ENCODE measurements around the gene TAF5.

Gene TAF5

DNA sequence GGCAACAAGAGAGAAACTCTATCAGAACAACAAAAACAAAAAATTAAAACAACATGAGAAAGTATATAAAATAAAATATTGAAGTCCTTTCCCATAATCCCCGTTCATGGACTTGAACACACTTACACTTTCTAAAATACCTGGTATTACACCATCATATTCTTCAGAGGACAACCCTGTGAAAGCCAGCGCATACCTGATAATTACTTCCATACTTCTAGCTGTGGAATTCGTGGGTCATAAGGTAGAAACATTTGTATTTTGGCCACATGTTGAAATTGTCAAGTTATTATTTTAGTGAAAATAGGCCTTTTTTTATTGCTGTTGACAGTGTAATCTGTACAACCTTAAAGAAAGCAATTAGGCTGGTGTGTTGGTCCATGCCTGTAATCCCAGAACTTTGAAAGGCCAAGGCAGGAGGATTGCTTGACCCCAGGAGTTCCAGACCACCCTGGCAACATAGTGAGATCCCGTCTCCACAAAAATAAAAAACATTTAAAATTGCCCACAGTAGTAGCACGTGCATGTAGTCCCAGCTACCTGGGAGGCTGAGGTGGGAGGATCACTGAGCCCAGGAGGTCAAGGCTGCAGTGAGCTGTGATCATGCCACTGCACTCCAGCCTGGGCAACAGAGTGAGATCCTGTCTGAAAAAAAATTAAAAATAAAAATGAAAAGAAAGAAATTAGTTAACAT, 11.7 kb upstream of the TAF5 start:
- no peak for TF ChIP-seq YY1 (IDR thresholded peaks at IDR 0.05; ENCODE audit: low read depth)
- TF ChIP-seq RAD21 (IDR thresholded peaks at IDR 0.05; ENCODE audit: low read depth): no peak
- TF ChIP-seq TCF12 (IDR thresholded peaks at IDR 0.05; ENCODE audit: low read depth): no peak
- no peak for TF ChIP-seq EP300 (IDR thresholded peaks at IDR 0.05; ENCODE audit: borderline replicate concordance)
- TF ChIP-seq TAF1 (IDR thresholded peaks at IDR 0.05; ENCODE audit: low read depth): no peak
- TF ChIP-seq, protein P1, sequence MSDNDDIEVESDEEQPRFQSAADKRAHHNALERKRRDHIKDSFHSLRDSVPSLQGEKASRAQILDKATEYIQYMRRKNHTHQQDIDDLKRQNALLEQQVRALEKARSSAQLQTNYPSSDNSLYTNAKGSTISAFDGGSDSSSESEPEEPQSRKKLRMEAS (IDR thresholded peaks at IDR 0.05): no peak
- no peak for TF ChIP-seq ZBTB7A (IDR thresholded peaks at IDR 0.05; ENCODE audit: low read depth)
- TF ChIP-seq CEBPB (IDR thresholded peaks at IDR 0.05): no peak
- no peak for TF ChIP-seq NFIC (IDR thresholded peaks at IDR 0.05)
- TF ChIP-seq EGR1 (IDR thresholded peaks at IDR 0.05): no peak
- TF ChIP-seq REST (IDR thresholded peaks at IDR 0.05; ENCODE audit: low read depth): no peak
- TF ChIP-seq USF1 (IDR thresholded peaks at IDR 0.05): no peak
- TF ChIP-seq CREB1 (IDR thresholded peaks at IDR 0.05; ENCODE audit: low read depth): no peak
- TF ChIP-seq FOXM1 (IDR thresholded peaks at IDR 0.05; ENCODE audit: borderline replicate concordance, low read depth): no peak

DNA sequence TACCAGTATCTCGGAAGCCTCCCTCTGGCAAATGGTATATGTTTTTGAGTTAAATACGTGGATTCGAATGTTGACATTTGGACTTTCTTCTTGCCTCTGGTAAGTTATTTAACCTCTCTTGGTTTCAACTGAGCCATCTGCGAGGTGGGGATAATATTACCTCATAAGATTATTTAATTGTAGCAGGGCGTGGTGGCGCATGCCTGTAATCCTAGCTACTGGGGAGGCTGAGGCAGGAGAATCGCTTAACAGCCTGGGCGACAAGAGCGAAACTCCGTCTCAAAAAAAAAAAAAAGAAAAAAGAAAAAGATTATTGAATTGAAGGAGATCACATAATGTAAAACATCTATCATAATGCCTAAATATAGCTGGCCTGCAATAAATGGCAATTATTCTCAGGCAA, 396 bp upstream of the TAF5 start:
- TF ChIP-seq FOXM1 (IDR thresholded peaks at IDR 0.05; ENCODE audit: borderline replicate concordance, low read depth) (no peak), TEAD4 (IDR thresholded peaks at IDR 0.05) (no peak)
- TF ChIP-seq, protein P1 (IDR thresholded peaks at IDR 0.05): no peak

- TF ChIP-seq, protein P1 (IDR thresholded peaks at IDR 0.05): no peak
- no peak for TF ChIP-seq YY1 (IDR thresholded peaks at IDR 0.05; ENCODE audit: low read depth)
- no peak for TF ChIP-seq REST (IDR thresholded peaks at IDR 0.05; ENCODE audit: low read depth)
- TF ChIP-seq TEAD4 (IDR thresholded peaks at IDR 0.05): no peak
- TF ChIP-seq CEBPB (IDR thresholded peaks at IDR 0.05): no peak
- TF ChIP-seq CREB1 (IDR thresholded peaks at IDR 0.05; ENCODE audit: low read depth): no peak
- TF ChIP-seq ZBTB7A (IDR thresholded peaks at IDR 0.05; ENCODE audit: low read depth): no peak
- TF ChIP-seq TCF12 (IDR thresholded peaks at IDR 0.05; ENCODE audit: low read depth): no peak
Measured at GRCh38 chr10:103373544-103373943, 5.8 kb downstream of the TAF5 start.

GRCh38 chr10:103374263-103374662, 6.5 kb downstream of the TAF5 start:
- no peak for TF ChIP-seq TEAD4 (IDR thresholded peaks at IDR 0.05)
- no peak for TF ChIP-seq CEBPB (IDR thresholded peaks at IDR 0.05)
- TF ChIP-seq EP300 (IDR thresholded peaks at IDR 0.05; ENCODE audit: borderline replicate concordance): no peak
- no peak for TF ChIP-seq RAD21 (IDR thresholded peaks at IDR 0.05; ENCODE audit: low read depth)
- no peak for TF ChIP-seq TAF1 (IDR thresholded peaks at IDR 0.05; ENCODE audit: low read depth)
- TF ChIP-seq YY1 (IDR thresholded peaks at IDR 0.05; ENCODE audit: low read depth): no peak

DNA sequence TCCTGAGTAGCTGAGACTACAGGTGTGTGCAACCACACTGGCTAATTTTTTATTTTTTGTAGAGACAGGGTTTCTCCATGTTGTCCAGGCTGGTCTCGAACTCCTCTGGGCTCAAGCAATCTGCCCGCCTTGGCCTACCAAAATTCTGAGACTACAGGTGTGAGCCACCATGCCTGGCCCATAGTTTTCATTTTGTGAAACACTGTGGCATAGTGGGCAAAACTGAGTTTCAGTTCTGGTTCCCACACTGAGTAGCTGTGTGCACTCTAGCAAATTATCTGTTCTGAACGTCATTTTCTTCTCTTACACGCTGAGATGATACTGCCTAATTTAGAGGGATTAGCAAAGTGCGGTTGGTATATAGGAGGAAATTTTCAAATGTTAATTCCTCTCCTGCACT, 15.0 kb downstream of the TAF5 start:
- TF ChIP-seq TCF12 (IDR thresholded peaks at IDR 0.05; ENCODE audit: low read depth) (no peak), CEBPB (IDR thresholded peaks at IDR 0.05) (no peak), RAD21 (IDR thresholded peaks at IDR 0.05; ENCODE audit: low read depth) (no peak)

DNA sequence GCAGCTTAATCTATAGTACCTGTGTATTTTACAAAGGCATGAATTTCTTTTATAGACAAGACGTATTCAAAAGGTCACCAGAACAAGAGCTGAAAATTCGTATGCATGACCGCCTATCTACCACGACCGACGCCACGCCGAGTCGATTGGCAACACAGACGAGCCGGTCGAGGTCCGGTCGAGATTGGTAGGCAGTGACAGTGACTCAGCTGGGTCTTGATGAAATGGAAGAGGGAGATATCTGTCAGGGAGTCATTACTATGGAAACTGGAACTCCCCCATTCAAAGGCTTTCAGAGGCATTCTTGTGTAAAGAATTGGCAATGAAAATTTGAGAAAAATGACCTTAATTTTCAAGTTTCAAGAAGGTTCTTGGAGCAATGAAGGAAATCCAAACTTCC, 26.4 kb downstream of the TAF5 start:
- TF ChIP-seq FOXM1 (IDR thresholded peaks at IDR 0.05; ENCODE audit: borderline replicate concordance, low read depth) (no peak), NFIC (IDR thresholded peaks at IDR 0.05) (no peak), ZBTB7A (IDR thresholded peaks at IDR 0.05; ENCODE audit: low read depth) (no peak), EP300 (IDR thresholded peaks at IDR 0.05; ENCODE audit: borderline replicate concordance) (no peak), EGR1 (IDR thresholded peaks at IDR 0.05) (no peak), TAF1 (IDR thresholded peaks at IDR 0.05; ENCODE audit: low read depth) (no peak), CEBPB (IDR thresholded peaks at IDR 0.05) (no peak), TCF12 (IDR thresholded peaks at IDR 0.05; ENCODE audit: low read depth) (no peak), YY1 (IDR thresholded peaks at IDR 0.05; ENCODE audit: low read depth) (no peak), TEAD4 (IDR thresholded peaks at IDR 0.05) (no peak), CREB1 (IDR thresholded peaks at IDR 0.05; ENCODE audit: low read depth) (no peak), USF1 (IDR thresholded peaks at IDR 0.05) (no peak), REST (IDR thresholded peaks at IDR 0.05; ENCODE audit: low read depth) (no peak), RAD21 (IDR thresholded peaks at IDR 0.05; ENCODE audit: low read depth) (no peak)
- TF ChIP-seq, protein P1 (IDR thresholded peaks at IDR 0.05): no peak
